ENCODE results near the gene ADIG. TPM values are rescaled to one million over a fixed set of nuclear protein-coding genes. Genes with fewer than 3 reads are reported as not detected.

Gene ADIG
- total and polyA plus RNA-seq, 2 of the 13 experiments (the other 11 are each of a cell fraction or from before 2014, with no cell fraction given): 0.15 TPM; not detected in 1

DNA sequence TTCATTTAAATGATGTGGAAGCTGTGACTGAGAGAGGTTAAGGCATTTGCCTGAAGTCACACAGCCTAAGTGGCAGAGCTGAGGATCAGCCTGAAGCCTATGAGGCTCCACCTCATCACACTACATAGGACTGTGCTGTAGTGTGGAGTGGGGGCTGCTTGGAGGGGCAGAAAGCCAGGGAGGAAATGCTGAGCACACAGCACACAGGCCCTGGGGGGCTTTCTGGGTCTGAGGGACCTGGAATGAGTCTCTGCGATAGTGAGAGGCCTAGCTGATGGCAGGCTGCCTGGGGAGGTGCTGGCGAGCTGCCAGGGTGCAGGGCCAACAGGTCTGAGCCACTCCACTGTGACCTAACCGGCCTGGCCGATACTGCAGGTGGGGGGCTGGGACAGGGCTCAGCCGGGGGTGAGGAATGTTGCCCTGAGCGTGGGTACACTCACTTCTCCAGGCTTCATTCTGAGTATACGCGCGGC, 18.4 kb downstream of the ADIG start (continued):
- TF ChIP-seq, protein P1, sequence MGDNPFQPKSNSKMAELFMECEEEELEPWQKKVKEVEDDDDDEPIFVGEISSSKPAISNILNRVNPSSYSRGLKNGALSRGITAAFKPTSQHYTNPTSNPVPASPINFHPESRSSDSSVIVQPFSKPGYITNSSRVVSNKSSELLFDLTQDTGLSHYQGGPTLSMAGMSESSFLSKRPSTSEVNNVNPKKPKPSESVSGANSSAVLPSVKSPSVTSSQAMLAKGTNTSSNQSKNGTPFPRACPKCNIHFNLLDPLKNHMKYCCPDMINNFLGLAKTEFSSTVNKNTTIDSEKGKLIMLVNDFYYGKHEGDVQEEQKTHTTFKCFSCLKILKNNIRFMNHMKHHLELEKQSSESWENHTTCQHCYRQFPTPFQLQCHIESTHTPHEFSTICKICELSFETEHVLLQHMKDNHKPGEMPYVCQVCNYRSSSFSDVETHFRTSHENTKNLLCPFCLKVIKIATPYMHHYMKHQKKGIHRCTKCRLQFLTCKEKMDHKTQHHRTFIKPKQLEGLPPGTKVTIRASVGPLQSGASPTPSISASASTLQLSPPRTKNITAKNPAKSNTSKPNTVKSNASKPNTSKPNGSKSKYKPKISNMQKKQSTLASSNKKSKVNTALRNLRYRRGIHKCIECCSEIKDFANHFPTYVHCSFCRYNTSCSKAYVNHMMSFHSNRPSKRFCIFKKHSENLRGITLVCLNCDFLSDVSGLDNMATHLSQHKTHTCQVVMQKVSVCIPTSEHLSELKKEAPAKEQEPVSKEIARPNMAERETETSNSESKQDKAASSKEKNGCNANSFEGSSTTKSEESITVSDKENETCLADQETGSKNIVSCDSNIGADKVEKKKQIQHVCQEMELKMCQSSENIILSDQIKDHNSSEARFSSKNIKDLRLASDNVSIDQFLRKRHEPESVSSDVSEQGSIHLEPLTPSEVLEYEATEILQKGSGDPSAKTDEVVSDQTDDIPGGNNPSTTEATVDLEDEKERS (CRISPR knock-in tag; IDR thresholded peaks at IDR 0.05): no peak
- TF ChIP-seq ZFP36L1 (CRISPR knock-in tag; IDR thresholded peaks at IDR 0.05): no peak
- no peak for TF ChIP-seq JUN (CRISPR knock-in tag; IDR thresholded peaks at IDR 0.05)
- TF ChIP-seq ZNF672 (CRISPR knock-in tag; IDR thresholded peaks at IDR 0.05): no peak
- no peak for TF ChIP-seq CREM (IDR thresholded peaks at IDR 0.05)
- TF ChIP-seq CREM (CRISPR knock-in tag; IDR thresholded peaks at IDR 0.05): no peak
- no peak for TF ChIP-seq ZNF431 (CRISPR knock-in tag; IDR thresholded peaks at IDR 0.05; ENCODE audit: borderline replicate concordance, low read depth)
- TF ChIP-seq MBNL3 (CRISPR knock-in tag; conservative IDR thresholded peaks at IDR 0.05): no peak
- no peak for TF ChIP-seq SNRNP70 (IDR thresholded peaks at IDR 0.05; ENCODE audit: low read depth, low read length)
- TF ChIP-seq, protein P2, sequence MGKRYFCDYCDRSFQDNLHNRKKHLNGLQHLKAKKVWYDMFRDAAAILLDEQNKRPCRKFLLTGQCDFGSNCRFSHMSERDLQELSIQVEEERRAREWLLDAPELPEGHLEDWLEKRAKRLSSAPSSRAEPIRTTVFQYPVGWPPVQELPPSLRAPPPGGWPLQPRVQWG (CRISPR knock-in tag; IDR thresholded peaks at IDR 0.05; ENCODE audit: borderline replicate concordance, low read depth): no peak
- no peak for TF ChIP-seq KLF12 (CRISPR knock-in tag; IDR thresholded peaks at IDR 0.05; ENCODE audit: borderline replicate concordance)
- no peak for TF ChIP-seq KMT2A (CRISPR knock-in tag; IDR thresholded peaks at IDR 0.05)
- TF ChIP-seq, protein P3, sequence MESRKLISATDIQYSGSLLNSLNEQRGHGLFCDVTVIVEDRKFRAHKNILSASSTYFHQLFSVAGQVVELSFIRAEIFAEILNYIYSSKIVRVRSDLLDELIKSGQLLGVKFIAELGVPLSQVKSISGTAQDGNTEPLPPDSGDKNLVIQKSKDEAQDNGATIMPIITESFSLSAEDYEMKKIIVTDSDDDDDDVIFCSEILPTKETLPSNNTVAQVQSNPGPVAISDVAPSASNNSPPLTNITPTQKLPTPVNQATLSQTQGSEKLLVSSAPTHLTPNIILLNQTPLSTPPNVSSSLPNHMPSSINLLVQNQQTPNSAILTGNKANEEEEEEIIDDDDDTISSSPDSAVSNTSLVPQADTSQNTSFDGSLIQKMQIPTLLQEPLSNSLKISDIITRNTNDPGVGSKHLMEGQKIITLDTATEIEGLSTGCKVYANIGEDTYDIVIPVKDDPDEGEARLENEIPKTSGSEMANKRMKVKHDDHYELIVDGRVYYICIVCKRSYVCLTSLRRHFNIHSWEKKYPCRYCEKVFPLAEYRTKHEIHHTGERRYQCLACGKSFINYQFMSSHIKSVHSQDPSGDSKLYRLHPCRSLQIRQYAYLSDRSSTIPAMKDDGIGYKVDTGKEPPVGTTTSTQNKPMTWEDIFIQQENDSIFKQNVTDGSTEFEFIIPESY (CRISPR knock-in tag; IDR thresholded peaks at IDR 0.05): 0 out of 2 replicates have a peak, but pooled peaks have one; percentile 20
- TF ChIP-seq, protein P4, sequence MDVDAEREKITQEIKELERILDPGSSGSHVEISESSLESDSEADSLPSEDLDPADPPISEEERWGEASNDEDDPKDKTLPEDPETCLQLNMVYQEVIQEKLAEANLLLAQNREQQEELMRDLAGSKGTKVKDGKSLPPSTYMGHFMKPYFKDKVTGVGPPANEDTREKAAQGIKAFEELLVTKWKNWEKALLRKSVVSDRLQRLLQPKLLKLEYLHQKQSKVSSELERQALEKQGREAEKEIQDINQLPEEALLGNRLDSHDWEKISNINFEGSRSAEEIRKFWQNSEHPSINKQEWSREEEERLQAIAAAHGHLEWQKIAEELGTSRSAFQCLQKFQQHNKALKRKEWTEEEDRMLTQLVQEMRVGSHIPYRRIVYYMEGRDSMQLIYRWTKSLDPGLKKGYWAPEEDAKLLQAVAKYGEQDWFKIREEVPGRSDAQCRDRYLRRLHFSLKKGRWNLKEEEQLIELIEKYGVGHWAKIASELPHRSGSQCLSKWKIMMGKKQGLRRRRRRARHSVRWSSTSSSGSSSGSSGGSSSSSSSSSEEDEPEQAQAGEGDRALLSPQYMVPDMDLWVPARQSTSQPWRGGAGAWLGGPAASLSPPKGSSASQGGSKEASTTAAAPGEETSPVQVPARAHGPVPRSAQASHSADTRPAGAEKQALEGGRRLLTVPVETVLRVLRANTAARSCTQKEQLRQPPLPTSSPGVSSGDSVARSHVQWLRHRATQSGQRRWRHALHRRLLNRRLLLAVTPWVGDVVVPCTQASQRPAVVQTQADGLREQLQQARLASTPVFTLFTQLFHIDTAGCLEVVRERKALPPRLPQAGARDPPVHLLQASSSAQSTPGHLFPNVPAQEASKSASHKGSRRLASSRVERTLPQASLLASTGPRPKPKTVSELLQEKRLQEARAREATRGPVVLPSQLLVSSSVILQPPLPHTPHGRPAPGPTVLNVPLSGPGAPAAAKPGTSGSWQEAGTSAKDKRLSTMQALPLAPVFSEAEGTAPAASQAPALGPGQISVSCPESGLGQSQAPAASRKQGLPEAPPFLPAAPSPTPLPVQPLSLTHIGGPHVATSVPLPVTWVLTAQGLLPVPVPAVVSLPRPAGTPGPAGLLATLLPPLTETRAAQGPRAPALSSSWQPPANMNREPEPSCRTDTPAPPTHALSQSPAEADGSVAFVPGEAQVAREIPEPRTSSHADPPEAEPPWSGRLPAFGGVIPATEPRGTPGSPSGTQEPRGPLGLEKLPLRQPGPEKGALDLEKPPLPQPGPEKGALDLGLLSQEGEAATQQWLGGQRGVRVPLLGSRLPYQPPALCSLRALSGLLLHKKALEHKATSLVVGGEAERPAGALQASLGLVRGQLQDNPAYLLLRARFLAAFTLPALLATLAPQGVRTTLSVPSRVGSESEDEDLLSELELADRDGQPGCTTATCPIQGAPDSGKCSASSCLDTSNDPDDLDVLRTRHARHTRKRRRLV (CRISPR knock-in tag; IDR thresholded peaks at IDR 0.05): no peak
- no peak for TF ChIP-seq TCF7 (IDR thresholded peaks at IDR 0.05; ENCODE audit: low read depth)
- no peak for TF ChIP-seq REL (CRISPR knock-in tag; conservative IDR thresholded peaks at IDR 0.05)
- TF ChIP-seq YEATS4 (CRISPR knock-in tag; IDR thresholded peaks at IDR 0.05; ENCODE audit: borderline replicate concordance): no peak
- no peak for TF ChIP-seq SNAPC2 (CRISPR knock-in tag; IDR thresholded peaks at IDR 0.05)
- TF ChIP-seq BORCS8-MEF2B (CRISPR knock-in tag; IDR thresholded peaks at IDR 0.05): no peak
- no peak for TF ChIP-seq PPARG (CRISPR knock-in tag; conservative IDR thresholded peaks at IDR 0.05)
- no peak for TF ChIP-seq ZBTB21 (CRISPR knock-in tag; IDR thresholded peaks at IDR 0.05)
- no peak for TF ChIP-seq ZNF841 (CRISPR knock-in tag; IDR thresholded peaks at IDR 0.05; ENCODE audit: borderline replicate concordance)

Measured in HepG2 (cell line).